ENCODE measurements around the gene ABL2.
"Not testable (repeated sequence)": the region's sequence is repeated elsewhere in the genome, so short reads cannot be mapped to it uniquely, and the experiment has no call there.

Gene ABL2

GRCh38 chr1:179190861-179191260 is 38.6 kb downstream of the ABL2 start:
- peaks cover 5% of the 10 kb centered on the region; the same call in 1 of the 2 replicates for H3K4me1 ChIP-seq (ENCODE audit: control insufficient read depth, insufficient read depth, low read length)
- no peaks in the 10 kb centered on the region for H3K27me3 ChIP-seq (ENCODE audit: control insufficient read depth, insufficient read depth, low read length)
- H3K4me3 ChIP-seq (ENCODE audit: low read depth, low read length), result no peak overlapping the region
- no peak overlapping the region for H3K9ac ChIP-seq (ENCODE audit: low read depth, low read length)
- no peak overlapping the region for H3K27ac ChIP-seq (ENCODE audit: low read depth, low read length)
- H3K36me3 ChIP-seq (ENCODE audit: control insufficient read depth, insufficient read depth, low read length), result no peaks in the 10 kb centered on the region
- H3K9me3 ChIP-seq (ENCODE audit: control insufficient read depth, insufficient read depth, low read length), result no peaks in the 10 kb centered on the region

- Histone ChIP-seq H3K27ac (ENCODE audit: low read depth, low read length) (no peak overlapping the region), H3K9ac (ENCODE audit: low read depth, low read length) (no peak overlapping the region), H3K27me3 (ENCODE audit: control insufficient read depth, insufficient read depth, low read length) (no peaks in the 10 kb centered on the region), H3K4me1 (ENCODE audit: control insufficient read depth, insufficient read depth, low read length) (peaks cover 5% of the 10 kb centered on the region; the same call in 1 of the 2 replicates), H3K36me3 (ENCODE audit: control insufficient read depth, insufficient read depth, low read length) (no peaks in the 10 kb centered on the region), H3K4me3 (ENCODE audit: low read depth, low read length) (no peak overlapping the region), H3K9me3 (ENCODE audit: control insufficient read depth, insufficient read depth, low read length) (no peaks in the 10 kb centered on the region)
These were observed 41.6 kb downstream of the ABL2 start for GRCh38 chr1:179187735-179188471.

- H3K36me3 ChIP-seq (ENCODE audit: control insufficient read depth, insufficient read depth, low read length), result no peaks in the 10 kb centered on the region
- no peaks in the 10 kb centered on the region for H3K27me3 ChIP-seq (ENCODE audit: control insufficient read depth, insufficient read depth, low read length)
- no peak overlapping the region for H3K27ac ChIP-seq (ENCODE audit: low read depth, low read length)
- no peak overlapping the region for H3K4me3 ChIP-seq (ENCODE audit: low read depth, low read length)
- no peak overlapping the region for H3K9ac ChIP-seq (ENCODE audit: low read depth, low read length)
- H3K4me1 ChIP-seq (ENCODE audit: control insufficient read depth, insufficient read depth, low read length), result peaks cover 5% of the 10 kb centered on the region; the same call in 1 of the 2 replicates
- H3K9me3 ChIP-seq (ENCODE audit: control insufficient read depth, insufficient read depth, low read length), result no peaks in the 10 kb centered on the region
These were observed 42.4 kb downstream of the ABL2 start for GRCh38 chr1:179187043-179187442.

- Histone ChIP-seq H3K4me1 (ENCODE audit: control insufficient read depth, insufficient read depth, low read length) (no peaks in the 10 kb centered on the region), H3K9ac (ENCODE audit: low read depth, low read length) (no peak overlapping the region), H3K9me3 (ENCODE audit: control insufficient read depth, insufficient read depth, low read length) (no peaks in the 10 kb centered on the region), H3K36me3 (ENCODE audit: control insufficient read depth, insufficient read depth, low read length) (no peaks in the 10 kb centered on the region), H3K27me3 (ENCODE audit: control insufficient read depth, insufficient read depth, low read length) (no peaks in the 10 kb centered on the region), H3K4me3 (ENCODE audit: low read depth, low read length) (no peak overlapping the region), H3K27ac (ENCODE audit: low read depth, low read length) (no peak overlapping the region)
These were observed 45.1 kb downstream of the ABL2 start for GRCh38 chr1:179184403-179184802.

- Histone ChIP-seq H3K9ac (ENCODE audit: low read depth, low read length) (no peak overlapping the region), H3K4me1 (ENCODE audit: control insufficient read depth, insufficient read depth, low read length) (no peaks in the 10 kb centered on the region), H3K36me3 (ENCODE audit: control insufficient read depth, insufficient read depth, low read length) (no peaks in the 10 kb centered on the region), H3K27ac (ENCODE audit: low read depth, low read length) (no peak overlapping the region), H3K27me3 (ENCODE audit: control insufficient read depth, insufficient read depth, low read length) (no peaks in the 10 kb centered on the region), H3K4me3 (ENCODE audit: low read depth, low read length) (no peak overlapping the region), H3K9me3 (ENCODE audit: control insufficient read depth, insufficient read depth, low read length) (no peaks in the 10 kb centered on the region)
These were observed 45.6 kb downstream of the ABL2 start for GRCh38 chr1:179183857-179184256.

- H3K27ac ChIP-seq (ENCODE audit: low read depth, low read length), result no peak overlapping the region
- H3K9me3 ChIP-seq (ENCODE audit: control insufficient read depth, insufficient read depth, low read length), result no peaks in the 10 kb centered on the region
- no peak overlapping the region for H3K9ac ChIP-seq (ENCODE audit: low read depth, low read length)
- peaks cover 11% of the 10 kb centered on the region; the same call in 1 of the 2 replicates for H3K4me1 ChIP-seq (ENCODE audit: control insufficient read depth, insufficient read depth, low read length)
- H3K4me3 ChIP-seq (ENCODE audit: low read depth, low read length), result no peak overlapping the region
- H3K36me3 ChIP-seq (ENCODE audit: control insufficient read depth, insufficient read depth, low read length), result no peaks in the 10 kb centered on the region
- no peaks in the 10 kb centered on the region for H3K27me3 ChIP-seq (ENCODE audit: control insufficient read depth, insufficient read depth, low read length)
These were observed 50.5 kb downstream of the ABL2 start for GRCh38 chr1:179178950-179179349.

- no peak overlapping the region for H3K9ac ChIP-seq (ENCODE audit: low read depth, low read length)
- H3K27me3 ChIP-seq (ENCODE audit: control insufficient read depth, insufficient read depth, low read length), result no peaks in the 10 kb centered on the region
- H3K27ac ChIP-seq (ENCODE audit: low read depth, low read length), result no peak overlapping the region
- H3K9me3 ChIP-seq (ENCODE audit: control insufficient read depth, insufficient read depth, low read length), result no peaks in the 10 kb centered on the region
- no peak overlapping the region for H3K4me3 ChIP-seq (ENCODE audit: low read depth, low read length)
- H3K36me3 ChIP-seq (ENCODE audit: control insufficient read depth, insufficient read depth, low read length), result no peaks in the 10 kb centered on the region
- peaks cover 11% of the 10 kb centered on the region; the same call in 1 of the 2 replicates for H3K4me1 ChIP-seq (ENCODE audit: control insufficient read depth, insufficient read depth, low read length)
These were observed 51.3 kb downstream of the ABL2 start for GRCh38 chr1:179178183-179178582.

GRCh38 chr1:179177615-179178014 is 51.9 kb downstream of the ABL2 start:
- no peak overlapping the region for H3K9ac ChIP-seq (ENCODE audit: low read depth, low read length)
- H3K4me3 ChIP-seq (ENCODE audit: low read depth, low read length), result no peak overlapping the region
- peaks cover 11% of the 10 kb centered on the region; the same call in 1 of the 2 replicates for H3K4me1 ChIP-seq (ENCODE audit: control insufficient read depth, insufficient read depth, low read length)
- H3K9me3 ChIP-seq (ENCODE audit: control insufficient read depth, insufficient read depth, low read length), result no peaks in the 10 kb centered on the region
- H3K27ac ChIP-seq (ENCODE audit: low read depth, low read length), result no peak overlapping the region
- H3K27me3 ChIP-seq (ENCODE audit: control insufficient read depth, insufficient read depth, low read length), result no peaks in the 10 kb centered on the region
- no peaks in the 10 kb centered on the region for H3K36me3 ChIP-seq (ENCODE audit: control insufficient read depth, insufficient read depth, low read length)

- H3K9ac ChIP-seq (ENCODE audit: low read depth, low read length), result no peak overlapping the region
- H3K4me1 ChIP-seq (ENCODE audit: control insufficient read depth, insufficient read depth, low read length), result peaks cover 11% of the 10 kb centered on the region; the same call in 1 of the 2 replicates
- H3K27me3 ChIP-seq (ENCODE audit: control insufficient read depth, insufficient read depth, low read length), result no peaks in the 10 kb centered on the region
- no peak overlapping the region for H3K27ac ChIP-seq (ENCODE audit: low read depth, low read length)
- no peaks in the 10 kb centered on the region for H3K36me3 ChIP-seq (ENCODE audit: control insufficient read depth, insufficient read depth, low read length)
- H3K9me3 ChIP-seq (ENCODE audit: control insufficient read depth, insufficient read depth, low read length), result no peaks in the 10 kb centered on the region
- no peak overlapping the region for H3K4me3 ChIP-seq (ENCODE audit: low read depth, low read length)
These were observed 52.3 kb downstream of the ABL2 start for GRCh38 chr1:179177182-179177581.

GRCh38 chr1:179175011-179175841 is 54.3 kb downstream of the ABL2 start:
- Histone ChIP-seq H3K4me3 (ENCODE audit: low read depth, low read length) (no peak overlapping the region), H3K9me3 (ENCODE audit: control insufficient read depth, insufficient read depth, low read length) (no peaks in the 10 kb centered on the region), H3K36me3 (ENCODE audit: control insufficient read depth, insufficient read depth, low read length) (no peaks in the 10 kb centered on the region), H3K27ac (ENCODE audit: low read depth, low read length) (no peak overlapping the region), H3K9ac (ENCODE audit: low read depth, low read length) (no peak overlapping the region), H3K27me3 (ENCODE audit: control insufficient read depth, insufficient read depth, low read length) (no peaks in the 10 kb centered on the region), H3K4me1 (ENCODE audit: control insufficient read depth, insufficient read depth, low read length) (peaks cover 11% of the 10 kb centered on the region; the same call in 1 of the 2 replicates)

GRCh38 chr1:179170468-179170770 is 59.1 kb downstream of the ABL2 start:
- H3K27ac ChIP-seq (ENCODE audit: low read depth, low read length); H3K9me3 ChIP-seq (ENCODE audit: control insufficient read depth, insufficient read depth, low read length); H3K4me3 ChIP-seq (ENCODE audit: low read depth, low read length); H3K4me1 ChIP-seq (ENCODE audit: control insufficient read depth, insufficient read depth, low read length); H3K9ac ChIP-seq (ENCODE audit: low read depth, low read length); H3K36me3 ChIP-seq (ENCODE audit: control insufficient read depth, insufficient read depth, low read length); H3K27me3 ChIP-seq (ENCODE audit: control insufficient read depth, insufficient read depth, low read length): not testable (repeated sequence)
